Measurements from ENCODE around the gene PDSS1.
"Not testable (repeated sequence)": the region's sequence is repeated elsewhere in the genome, so short reads cannot be mapped to it uniquely, and the experiment has no call there.

The PDSS1 gene

GRCh38 chr10:26697163-26697921 is at the start of gene PDSS1:
Gene PDSS1 (plus strand): TSS chr10:26697701. CDS start chr10:26697712, 11 bp downstream.
- peak; percentile 22 for DNase-seq (ENCODE audit: low read depth)

- DNase-seq (ENCODE audit: low read depth): not testable (repeated sequence)
Measured at GRCh38 chr10:26648245-26648636, 49.3 kb upstream of the PDSS1 start.

- no peak for DNase-seq (ENCODE audit: low read depth)
Measured at GRCh38 chr10:26650406-26650805, 47.1 kb upstream of the PDSS1 start.

- DNase-seq (ENCODE audit: low read depth): not testable (repeated sequence)
Measured at GRCh38 chr10:26651476-26651875, 46.0 kb upstream of the PDSS1 start.

- DNase-seq (ENCODE audit: low read depth): no peak
Measured at GRCh38 chr10:26653004-26653403, 44.5 kb upstream of the PDSS1 start.

GRCh38 chr10:26655746-26656145 is 41.8 kb upstream of the PDSS1 start:
- no peak for DNase-seq (ENCODE audit: low read depth)

GRCh38 chr10:26662864-26663263 is 34.6 kb upstream of the PDSS1 start:
- no peak for DNase-seq (ENCODE audit: low read depth)

- DNase-seq (ENCODE audit: low read depth): no peak
Measured at GRCh38 chr10:26665080-26666048, 32.1 kb upstream of the PDSS1 start.

GRCh38 chr10:26675873-26676257 is 21.6 kb upstream of the PDSS1 start:
- no peak for DNase-seq (ENCODE audit: low read depth)

- no peak for DNase-seq (ENCODE audit: low read depth)
Measured at GRCh38 chr10:26679588-26679987, 17.9 kb upstream of the PDSS1 start.

GRCh38 chr10:26681076-26681475 is 16.4 kb upstream of the PDSS1 start:
- DNase-seq (ENCODE audit: low read depth): no peak

GRCh38 chr10:26681971-26682370 is 15.5 kb upstream of the PDSS1 start:
- DNase-seq (ENCODE audit: low read depth): not testable (repeated sequence)

GRCh38 chr10:26682931-26683330 is 14.6 kb upstream of the PDSS1 start:
- no peak for DNase-seq (ENCODE audit: low read depth)

GRCh38 chr10:26684667-26685264 is 12.7 kb upstream of the PDSS1 start:
- not testable (repeated sequence) for DNase-seq (ENCODE audit: low read depth)

- no peak for DNase-seq (ENCODE audit: low read depth)
Measured at GRCh38 chr10:26685441-26685840, 12.1 kb upstream of the PDSS1 start.

GRCh38 chr10:26689399-26689798 is 8.1 kb upstream of the PDSS1 start:
- DNase-seq (ENCODE audit: low read depth): no peak

GRCh38 chr10:26690731-26691475 is 6.6 kb upstream of the PDSS1 start:
- no peak for DNase-seq (ENCODE audit: low read depth)

- DNase-seq (ENCODE audit: low read depth): not testable (repeated sequence)
Measured at GRCh38 chr10:26694536-26694935, 3.0 kb upstream of the PDSS1 start.

- no peak for DNase-seq (ENCODE audit: low read depth)
Measured at GRCh38 chr10:26696786-26697162, 727 bp upstream of the PDSS1 start.

GRCh38 chr10:26697922-26698608 is 564 bp downstream of the PDSS1 start:
- no peak for DNase-seq (ENCODE audit: low read depth)

GRCh38 chr10:26698909-26699308 is 1.4 kb downstream of the PDSS1 start:
- DNase-seq (ENCODE audit: low read depth): no peak

All from GM04503 (cell line).